ENCODE data around the gene MRPL53.
"Not testable (repeated sequence)": the region's sequence is repeated elsewhere in the genome, so short reads cannot be mapped to it uniquely, and the experiment has no call there.

MRPL53 gene

DNA sequence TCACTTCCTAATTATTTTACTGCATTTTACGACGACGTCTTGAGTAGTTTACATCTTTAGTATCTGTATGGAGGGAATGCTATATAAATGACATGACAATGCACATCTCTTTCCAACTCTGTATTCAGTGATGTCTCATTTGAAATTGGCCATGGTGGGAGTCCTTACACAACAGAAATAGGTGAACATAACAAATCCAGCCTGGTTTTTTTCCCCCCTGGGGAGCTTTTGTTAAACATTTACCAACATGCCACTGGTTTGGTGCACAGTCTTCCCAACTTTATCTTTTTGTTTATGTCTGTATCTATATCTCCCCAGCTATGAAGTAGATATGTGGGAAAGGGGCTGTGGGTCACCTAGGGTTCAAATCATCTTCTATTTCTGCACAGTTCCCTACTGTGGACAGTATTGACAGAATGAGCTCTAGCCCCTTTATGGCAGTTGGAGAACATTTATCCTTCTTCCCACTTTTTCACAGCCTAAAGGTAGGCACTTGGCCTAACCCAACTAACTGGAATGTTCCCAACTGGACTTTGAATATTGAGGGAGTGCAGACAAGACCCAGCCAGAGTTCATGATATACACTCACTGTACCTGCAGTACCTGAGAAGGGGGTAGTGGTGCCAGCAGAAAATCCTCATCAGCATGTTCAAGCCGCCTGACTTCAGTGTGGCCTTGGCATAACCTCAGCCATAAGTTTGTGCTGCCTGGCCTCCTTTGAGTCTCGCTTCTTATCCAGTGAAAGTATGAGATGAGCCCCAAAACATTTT lies 25.1 kb downstream of the MRPL53 start:
- no peak for DNase-seq

DNA sequence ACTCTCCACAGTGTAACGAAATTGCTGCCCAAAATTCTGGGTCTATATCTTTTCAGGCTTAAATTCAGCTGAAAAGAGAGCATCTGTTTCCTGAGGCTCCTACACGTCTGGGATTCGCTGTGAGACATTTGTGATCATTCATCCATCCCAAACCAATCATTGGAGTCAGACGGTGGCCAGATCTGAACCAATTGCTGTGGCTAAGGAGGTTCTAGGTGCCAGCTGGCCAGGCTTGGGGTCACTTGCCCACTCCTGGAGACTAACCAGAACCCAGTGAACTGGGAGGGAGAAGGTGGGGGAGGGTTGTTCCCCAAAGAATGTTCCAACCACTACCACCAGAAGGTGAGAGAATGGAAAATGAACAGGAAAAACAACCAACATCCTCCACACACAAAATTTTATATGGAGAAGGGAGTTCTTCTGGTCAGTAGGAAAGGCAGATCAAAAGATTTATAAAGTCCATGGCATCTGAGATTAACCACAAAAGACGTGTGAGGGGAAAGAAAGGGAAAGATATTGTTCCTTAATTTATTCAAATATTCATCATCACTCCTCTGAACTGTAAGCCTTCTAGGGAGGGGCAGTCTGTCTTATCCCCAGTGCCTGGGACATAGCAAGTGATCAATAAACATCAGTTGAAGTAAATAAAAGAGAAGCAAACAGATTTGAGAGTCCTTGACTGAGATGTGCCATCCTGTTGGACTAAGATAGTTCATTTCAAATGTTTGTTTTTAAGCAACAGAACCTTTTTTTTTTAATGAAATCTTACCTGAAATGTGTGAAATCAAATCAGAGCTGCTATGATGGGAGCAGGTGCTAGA lies 27.8 kb downstream of the MRPL53 start:
- no peak for DNase-seq

- not testable (repeated sequence) for DNase-seq
These were observed 29.8 kb downstream of the MRPL53 start for GRCh38 chr2:74442483-74443297.

DNA sequence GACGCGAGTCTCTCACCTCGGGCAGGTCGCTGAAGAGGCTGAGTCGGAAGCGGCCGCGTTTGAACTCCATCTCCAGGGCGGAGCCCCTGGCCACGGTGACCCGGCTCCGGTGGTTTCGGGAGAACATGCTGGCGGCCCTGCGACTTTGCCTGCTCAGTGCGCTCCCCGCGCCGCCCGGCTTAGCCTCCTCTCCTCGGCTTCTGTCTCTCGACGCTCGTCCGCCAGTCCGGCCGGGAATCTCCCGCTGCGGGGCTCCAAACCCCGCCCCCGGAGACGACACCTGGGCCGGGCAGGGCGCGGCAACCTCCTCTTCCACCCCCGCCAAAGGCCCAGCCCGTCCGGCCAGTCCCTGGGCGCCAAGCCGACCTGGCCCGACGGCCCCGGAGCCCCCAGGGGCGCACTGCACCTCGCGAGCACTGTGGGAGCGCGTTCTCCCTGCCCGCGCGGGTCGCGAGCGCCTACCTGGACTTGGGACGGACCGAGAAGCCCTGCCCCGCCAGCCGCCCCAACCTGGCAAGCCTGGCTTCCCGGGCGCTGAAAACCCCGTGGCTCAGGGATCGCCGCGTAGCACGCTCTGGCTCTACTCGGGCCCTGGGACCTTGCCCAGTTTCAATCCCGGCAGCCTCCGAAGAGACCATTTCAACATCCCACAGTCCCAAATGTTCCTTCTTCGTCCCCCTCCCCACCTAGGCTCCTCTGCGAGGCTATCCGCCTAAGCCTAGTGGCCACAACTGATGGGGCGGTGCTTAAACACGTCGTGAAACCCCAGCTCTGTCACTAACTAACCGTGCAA lies 30.6 kb downstream of the MRPL53 start, which contains the start of gene RTKN:
Gene RTKN (minus strand): TSS at position 248 of the 793 bp plus-strand sequence. CDS start 121 bp downstream, at position 127.
- DNase-seq: no peak

DNA sequence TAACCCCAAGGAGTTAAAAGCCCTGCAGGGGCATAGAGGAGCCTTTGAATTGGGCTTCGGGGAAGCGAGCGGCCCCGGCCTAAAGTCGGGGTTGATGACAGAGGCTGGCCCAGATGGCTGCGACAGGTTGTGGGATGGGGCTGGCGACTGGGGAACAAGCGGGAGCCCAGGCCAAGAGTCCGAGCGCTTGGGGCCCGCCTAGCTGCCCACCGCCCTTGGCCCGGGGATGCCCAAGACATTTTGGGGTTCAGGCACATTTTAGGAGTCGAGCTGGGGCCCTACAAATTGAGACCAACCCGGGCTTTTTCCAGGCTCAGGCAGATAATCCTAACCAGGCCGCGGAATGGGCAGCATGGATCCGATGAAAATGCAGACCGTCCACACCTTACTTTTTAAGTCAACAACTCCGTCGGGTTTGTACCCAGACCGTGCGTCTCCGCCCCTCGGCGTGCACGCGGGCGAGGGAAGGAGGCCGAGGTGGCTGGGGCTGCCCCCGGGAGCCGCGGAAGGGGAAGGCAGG lies 31.2 kb downstream of the MRPL53 start:
- DNase-seq: no peak

GRCh38 chr2:74440378-74441169 lies 31.9 kb downstream of the MRPL53 start:
- peak; percentile 34 for DNase-seq

GRCh38 chr2:74439803-74440377 lies 32.6 kb downstream of the MRPL53 start:
- peak; percentile 12 for DNase-seq

- no peak for DNase-seq
These were observed 33.1 kb downstream of the MRPL53 start for GRCh38 chr2:74439373-74439772.

GRCh38 chr2:74438248-74438647 lies 34.2 kb downstream of the MRPL53 start:
- DNase-seq: no peak

DNA sequence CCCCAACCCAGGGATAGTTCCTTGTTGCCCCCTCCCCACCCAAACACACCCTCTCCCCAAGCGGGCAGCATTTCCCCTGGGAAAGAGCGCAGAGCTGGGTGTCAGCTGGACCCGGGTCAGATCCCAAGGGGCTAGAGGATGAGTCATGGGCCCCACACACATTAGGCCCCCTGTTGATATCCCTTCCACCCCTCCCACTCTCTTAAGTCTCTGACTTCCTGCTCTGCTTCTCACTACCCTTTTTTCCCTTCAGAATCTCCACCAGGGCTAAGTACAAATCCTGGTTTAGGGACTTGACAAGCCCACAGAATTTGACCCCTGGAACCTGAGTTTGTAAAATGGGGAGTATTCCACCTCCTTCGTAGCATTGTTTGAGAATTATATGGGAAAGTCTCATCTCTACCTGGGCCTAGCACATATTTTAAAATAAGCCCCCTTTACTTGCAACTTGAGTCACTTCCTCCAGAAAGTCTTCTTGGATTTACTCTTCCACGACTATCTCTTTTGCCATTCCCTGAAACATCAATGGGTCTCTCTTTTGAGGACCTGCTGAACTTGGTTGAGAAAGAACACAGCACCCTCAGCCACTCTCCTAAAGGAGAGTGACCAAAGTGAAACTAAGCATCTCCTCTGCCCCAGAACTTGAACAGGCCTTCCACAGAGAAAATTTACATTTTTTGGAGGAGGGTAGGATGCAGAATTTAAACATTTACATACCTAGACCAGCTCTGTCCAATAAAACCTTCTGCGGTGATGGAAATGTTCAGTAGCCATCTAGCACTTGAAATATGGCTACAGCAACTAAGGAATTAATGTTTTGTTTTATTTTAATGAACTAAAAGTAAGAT lies 35.4 kb downstream of the MRPL53 start:
- no peak for DNase-seq

- DNase-seq: no peak
These were observed 36.2 kb downstream of the MRPL53 start for GRCh38 chr2:74436111-74436805.

DNA sequence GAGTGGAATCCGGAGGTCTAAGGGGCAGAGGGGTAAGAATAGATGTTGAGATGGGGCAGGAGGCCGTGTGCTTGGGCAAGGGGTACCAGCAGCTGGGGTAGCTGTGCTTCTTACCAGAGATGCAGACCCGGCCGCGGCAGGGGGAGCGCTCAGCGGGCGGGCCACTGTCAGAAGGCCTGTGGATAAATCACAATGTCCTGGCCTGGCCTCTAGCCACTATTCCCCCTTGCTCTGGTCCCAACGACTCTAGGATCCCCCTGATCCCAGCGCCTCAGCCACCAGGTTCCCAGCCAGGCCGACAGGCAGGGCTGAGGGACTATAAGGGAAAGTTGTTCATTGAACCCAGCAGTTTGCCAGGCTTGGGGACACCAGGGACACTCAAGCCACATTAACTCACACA lies 42.0 kb downstream of the MRPL53 start:
- DNase-seq: no peak

- no peak for DNase-seq
These were observed 42.7 kb downstream of the MRPL53 start for GRCh38 chr2:74429487-74430451.

GRCh38 chr2:74428675-74429074 lies 43.8 kb downstream of the MRPL53 start:
- no peak for DNase-seq

DNA sequence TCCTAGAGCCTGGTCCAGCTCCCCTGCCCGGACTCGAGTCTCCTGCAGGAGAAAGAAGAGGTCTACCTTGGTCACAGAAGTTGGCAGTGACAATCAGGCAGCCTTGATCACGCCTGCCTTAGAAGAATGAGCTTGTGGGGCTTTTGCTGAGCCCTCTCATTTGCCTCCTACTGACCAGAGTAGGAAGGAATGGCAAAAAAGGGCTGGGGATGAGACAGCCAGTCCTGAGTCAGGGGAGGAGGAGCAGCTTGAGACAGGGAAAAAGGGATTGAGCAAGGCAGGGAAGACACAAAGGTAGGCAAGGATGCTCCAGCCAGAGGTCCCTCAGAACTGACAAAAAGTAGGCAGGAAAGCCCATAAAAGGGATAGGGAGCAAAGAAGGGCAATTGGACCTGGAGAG lies 44.9 kb downstream of the MRPL53 start:
- DNase-seq: no peak

- DNase-seq: no peak
These were observed 46.2 kb downstream of the MRPL53 start for GRCh38 chr2:74426181-74426758.

GRCh38 chr2:74425523-74425922 lies 47.0 kb downstream of the MRPL53 start:
- no peak for DNase-seq

DNA sequence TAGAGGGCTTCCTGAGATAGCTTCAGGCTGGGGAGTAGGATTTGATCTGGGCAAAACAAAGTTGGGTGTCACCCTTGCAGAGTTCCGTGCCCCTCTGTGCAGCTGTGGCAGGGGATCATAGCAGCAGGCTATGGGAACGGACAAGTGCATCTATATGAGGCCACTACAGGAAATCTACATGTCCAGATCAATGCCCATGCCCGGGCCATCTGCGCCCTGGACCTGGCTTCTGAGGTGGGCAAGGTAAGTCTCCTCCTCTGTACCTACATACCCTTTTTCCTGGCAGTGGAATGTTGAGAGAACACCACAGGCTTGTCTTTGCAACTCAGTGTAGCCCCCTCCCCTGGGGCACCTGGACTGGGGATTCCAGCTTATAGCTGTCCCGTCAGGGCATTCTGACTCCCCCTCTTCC lies 47.5 kb downstream of the MRPL53 start:
- no peak for DNase-seq
